HG03558 (cell line): ENCODE measurements around the gene STAT3.
"Not testable (repeated sequence)": the region's sequence is repeated elsewhere in the genome, so short reads cannot be mapped to it uniquely, and the experiment has no call there.

Experiments used
- ATAC-seq: cut with Tn5 transposase; IDR thresholded peaks from one replicate; pipeline ENCODE4 v1.9.1; 2021; ENCODE audit warnings: moderate number of reproducible peaks; ENCODE audit not compliant: unreplicated experiment; ENCODE audit errors: extremely low read depth

The STAT3 gene

DNA sequence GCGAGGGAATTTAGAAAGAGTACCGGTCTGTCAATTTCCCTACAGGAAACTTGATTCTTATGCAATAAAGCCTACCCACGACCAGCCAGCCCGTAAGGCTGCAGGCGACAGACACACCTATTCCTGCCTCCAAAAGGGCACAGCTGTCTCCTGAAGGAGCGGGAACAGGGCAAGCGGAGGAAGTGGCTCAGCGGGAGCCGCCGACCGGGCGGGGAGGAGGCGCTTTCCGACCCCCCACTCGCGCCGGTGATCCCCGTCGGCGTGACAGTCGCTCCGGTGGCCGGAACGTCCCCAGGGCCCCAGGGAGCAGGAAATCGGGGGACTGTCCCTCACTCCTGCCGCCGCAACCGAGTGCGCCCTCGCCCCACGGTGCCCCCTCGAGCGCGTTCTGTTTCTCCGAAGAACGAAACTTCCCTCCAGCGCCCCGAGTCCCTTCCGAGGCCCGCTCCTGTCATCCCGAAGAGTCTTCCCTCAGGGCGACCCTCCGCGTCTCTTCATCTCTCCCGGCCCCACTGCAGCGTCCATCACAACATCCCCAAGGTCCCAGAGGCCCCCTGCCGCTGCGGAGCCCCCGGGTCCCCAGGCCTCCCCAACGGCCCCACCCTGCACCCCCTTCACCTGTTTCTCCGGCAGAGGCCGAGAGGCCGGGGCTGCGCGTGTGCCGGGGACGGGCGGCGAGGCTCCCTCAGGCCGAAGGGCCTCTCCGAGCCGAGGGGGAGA is 421 bp downstream of the STAT3 start:
- no peak for ATAC-seq

- no peak for ATAC-seq
Measured at GRCh38 chr17:42386777-42387657, 1.2 kb downstream of the STAT3 start.

DNA sequence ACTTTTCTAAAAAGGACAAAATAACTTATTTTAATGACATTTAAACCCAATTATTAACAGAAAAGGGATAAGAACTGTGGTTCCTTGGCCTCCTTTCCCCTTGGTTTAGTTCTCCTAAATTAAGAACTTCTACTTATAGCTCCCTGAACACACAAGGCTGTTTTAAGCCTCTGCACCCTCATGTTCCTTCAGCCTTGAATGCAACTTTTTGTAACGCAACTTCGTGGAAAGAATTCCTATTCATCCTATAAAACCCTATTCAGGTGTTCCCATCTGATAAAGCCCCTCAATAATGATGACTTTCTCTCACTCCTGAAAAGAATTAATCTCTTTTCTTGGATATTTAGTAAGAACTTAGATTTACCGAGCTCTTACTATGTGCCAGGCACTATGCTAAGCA is 6.3 kb downstream of the STAT3 start:
- ATAC-seq = no peak

DNA sequence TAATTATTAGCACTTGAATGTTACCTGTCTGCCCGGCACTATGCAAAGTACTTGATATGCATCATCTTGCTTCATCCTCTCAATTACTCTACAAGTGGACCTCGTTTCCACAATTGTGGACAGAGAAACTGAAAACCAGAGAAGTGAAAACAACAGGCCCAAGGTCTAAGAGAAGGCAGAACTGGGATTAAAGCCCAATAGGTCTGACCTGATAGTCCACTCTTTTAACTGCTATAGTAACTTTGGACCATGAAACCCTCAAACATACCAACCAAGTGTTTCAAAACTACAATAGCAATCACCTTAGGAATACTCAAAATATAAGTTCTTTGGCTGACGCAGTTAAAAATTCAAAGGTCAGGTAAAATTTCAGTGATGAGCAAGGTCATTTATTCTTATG is 7.3 kb downstream of the STAT3 start:
- ATAC-seq = no peak

- no peak for ATAC-seq
Measured at GRCh38 chr17:42378959-42379594, 9.2 kb downstream of the STAT3 start.

DNA sequence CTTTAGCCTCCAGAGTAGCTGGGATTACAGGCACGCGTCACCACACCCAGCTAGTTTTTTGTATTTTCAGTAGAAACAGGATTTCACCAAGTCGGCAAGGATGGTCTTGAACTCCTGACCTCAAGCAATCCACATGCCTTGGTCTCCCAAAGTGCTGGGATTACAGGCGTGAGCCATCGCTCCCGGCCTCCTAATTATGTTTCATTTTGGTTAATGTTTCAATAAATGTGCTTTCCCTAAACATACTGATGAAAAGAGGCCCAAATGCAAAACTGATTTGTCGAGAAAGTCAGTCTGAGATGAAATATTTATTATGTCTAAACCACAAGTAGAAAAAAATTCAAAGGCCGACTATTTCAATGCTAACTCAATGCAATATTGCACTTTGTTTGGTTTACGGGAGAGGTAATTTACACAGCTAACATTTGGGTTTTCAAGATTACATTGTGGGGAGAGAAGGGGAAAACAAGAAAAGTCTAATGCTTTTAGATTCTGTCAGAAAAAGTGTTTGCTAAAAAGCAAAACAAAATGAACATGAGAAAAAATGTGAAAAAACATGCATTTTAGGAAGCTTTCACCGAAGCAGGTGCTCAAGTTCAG is 9.8 kb downstream of the STAT3 start:
- no peak for ATAC-seq

GRCh38 chr17:42373896-42374295 is 14.3 kb downstream of the STAT3 start:
- no peak for ATAC-seq

DNA sequence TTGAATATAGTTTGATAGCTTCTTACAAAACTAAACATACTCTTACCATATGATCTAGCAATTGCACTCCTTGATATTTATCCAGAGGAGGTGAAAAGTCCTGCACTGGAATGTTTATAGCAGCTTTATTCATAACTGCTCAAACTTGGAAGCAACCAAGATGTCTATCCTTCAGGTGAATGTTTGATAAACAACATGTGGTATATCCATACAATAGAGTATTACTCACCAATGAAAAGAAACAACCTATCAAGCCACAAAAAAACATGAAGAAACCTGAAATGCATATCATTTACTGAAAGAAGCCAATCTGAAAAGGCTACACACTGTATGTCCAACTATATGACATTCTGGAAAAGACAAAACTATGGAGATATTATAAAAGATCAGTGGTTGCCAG is 16.1 kb downstream of the STAT3 start:
- no peak for ATAC-seq

- not testable (repeated sequence) for ATAC-seq
Measured at GRCh38 chr17:42368797-42369561, 19.3 kb downstream of the STAT3 start.

- not testable (repeated sequence) for ATAC-seq
Measured at GRCh38 chr17:42368310-42368709, 19.9 kb downstream of the STAT3 start.

- not testable (repeated sequence) for ATAC-seq
Measured at GRCh38 chr17:42366176-42367023, 21.8 kb downstream of the STAT3 start.

DNA sequence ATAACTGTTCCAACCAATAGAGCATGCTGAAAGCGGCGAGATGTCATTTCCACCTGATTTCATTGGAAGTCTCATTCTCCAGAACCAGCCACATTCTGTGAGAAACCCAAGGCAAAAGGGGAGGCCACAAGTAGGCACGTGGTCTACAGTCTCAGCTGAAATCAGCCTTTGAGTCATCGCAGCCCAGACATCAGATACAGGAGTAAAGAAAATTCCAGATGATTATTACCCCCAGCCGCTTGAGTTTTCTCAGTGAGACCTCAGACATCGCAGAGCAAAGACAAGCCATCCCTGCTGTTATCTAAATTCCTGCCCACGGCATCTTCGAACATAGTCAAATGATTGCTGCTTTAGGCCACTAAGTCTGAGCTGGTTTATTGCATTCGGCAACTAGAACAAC is 23.1 kb downstream of the STAT3 start:
- ATAC-seq = no peak

- ATAC-seq = no peak
Measured at GRCh38 chr17:42363767-42364585, 24.3 kb downstream of the STAT3 start.

DNA sequence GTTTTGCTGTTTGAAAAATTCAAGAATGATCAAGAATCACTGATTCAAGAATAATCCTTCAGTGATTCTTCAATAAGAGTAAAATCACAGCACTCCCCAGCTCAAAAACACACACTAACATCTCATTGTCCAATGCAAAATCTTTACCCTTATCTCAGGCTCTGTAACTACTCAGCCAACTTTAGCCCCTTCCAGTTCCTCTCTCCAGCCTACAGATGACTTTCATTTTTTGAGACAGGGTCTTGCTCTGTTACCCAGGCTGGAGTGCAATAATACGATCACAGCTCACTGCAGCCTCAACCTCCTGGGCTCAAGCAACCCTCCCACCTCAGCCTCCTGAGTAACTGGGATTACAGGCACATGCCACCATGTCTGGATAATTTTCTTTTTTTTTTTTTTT is 25.0 kb downstream of the STAT3 start:
- no peak for ATAC-seq

GRCh38 chr17:42362245-42362961 is 25.8 kb downstream of the STAT3 start:
- no peak for ATAC-seq

DNA sequence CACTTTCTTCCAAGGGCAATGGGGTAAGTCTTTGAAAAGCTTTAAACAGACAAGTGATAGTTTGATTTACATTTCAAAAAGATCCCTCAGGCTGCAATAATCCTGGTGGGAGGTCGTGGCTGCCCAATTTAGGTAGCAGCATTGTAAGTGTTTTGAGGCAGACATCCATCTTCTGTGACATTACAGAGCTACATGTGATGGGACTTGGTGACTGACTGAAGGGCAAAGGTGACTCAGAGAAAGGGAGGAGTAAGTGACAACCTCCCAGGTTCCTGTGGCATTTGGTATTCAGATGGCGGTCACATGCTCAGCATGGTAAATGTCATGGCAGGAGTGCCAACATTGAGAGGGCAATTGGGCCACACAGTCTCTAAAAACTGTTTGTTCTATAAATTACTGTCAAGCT is 26.5 kb downstream of the STAT3 start:
- no peak for ATAC-seq

DNA sequence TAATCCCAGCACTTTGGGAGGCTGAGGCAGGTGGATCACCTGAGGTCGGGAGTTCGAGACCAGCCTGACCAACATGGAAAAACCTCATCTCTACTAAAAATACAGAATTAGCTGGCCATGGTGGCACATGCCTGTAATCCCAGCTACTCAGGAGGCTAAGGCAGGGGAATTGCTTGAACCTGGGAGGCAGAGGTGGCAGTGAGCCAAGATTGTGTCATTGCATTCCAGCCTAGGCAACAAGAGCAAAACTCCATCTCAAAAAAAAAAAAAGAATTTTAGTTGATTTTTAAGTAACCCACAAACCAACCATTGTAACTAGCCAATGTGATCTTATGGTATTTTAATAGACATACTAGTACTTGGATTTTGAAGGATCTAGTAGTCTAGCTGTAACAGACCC is 27.9 kb downstream of the STAT3 start:
- not testable (repeated sequence) for ATAC-seq

DNA sequence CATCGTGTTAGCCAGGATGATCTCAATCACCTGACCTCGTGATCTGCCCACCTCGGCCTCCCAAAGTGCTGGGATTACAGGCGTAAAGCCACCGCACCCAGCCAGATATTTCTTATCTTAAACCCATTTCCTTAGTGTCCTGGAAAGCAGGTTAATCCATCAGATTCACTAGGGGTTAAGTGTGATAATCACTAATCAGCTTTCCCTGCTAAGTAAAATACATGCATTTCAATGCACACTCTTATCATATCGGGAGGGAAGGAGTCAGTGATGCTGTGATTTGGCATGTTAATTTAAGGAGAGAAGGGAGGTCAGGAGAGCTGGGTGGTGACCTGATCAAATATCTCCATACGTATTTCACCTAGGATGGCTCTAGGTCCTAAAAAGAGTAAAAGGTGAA is 29.1 kb downstream of the STAT3 start:
- no peak for ATAC-seq
